Tibial artery (tissue), 4 donors: ENCODE results near the gene IL1RAPL2.

Experiments used
- DNase-seq, 2 donors: peaks; one replicate each; pipeline ENCODE4 v3.0.0-alpha.2; 2019
- H3K27ac ChIP-seq, 2 donors: fragments of 200-600 bp; sonication (generic) in 1 of 2; 1 replicate in 1 of 2; 2 replicates in 1 of 2; pipeline ENCODE4 v1.5.1; 2018 to 2019; ENCODE audit warnings: mild to moderate bottlenecking in 1 of 2
- H3K27me3 ChIP-seq, 2 donors: fragments of 200-600 bp; sonication (generic) in 1 of 2; one replicate each; pipeline versions ENCODE4 v1.5.1 to v1.6.0; 2016 to 2019
- H3K36me3 ChIP-seq, 3 donors: fragments of 200-600 bp; sonication (generic) in 2 of 3; one replicate each; pipeline ENCODE4 v1.5.1; 2016 to 2019; ENCODE audit warnings: mild to moderate bottlenecking in 2 of 3
- H3K4me1 ChIP-seq, 4 donors: fragments of 200-600 bp; sonication (generic) in 2 of 4; 1 replicate in 3 of 4; 2 replicates in 1 of 4; pipeline ENCODE4 v1.5.1; 2016 to 2019
- H3K4me3 ChIP-seq, 2 donors: fragments of 200-600 bp; sonication (generic) in 1 of 2; 1 replicate in 1 of 2; 2 replicates in 1 of 2; pipeline ENCODE4 v1.5.1; 2018 to 2019; ENCODE audit warnings: mild to moderate bottlenecking in 2 of 2
- H3K9me3 ChIP-seq, 3 donors: fragments of 200-600 bp; sonication (generic) in 1 of 3; one replicate each; pipeline ENCODE4 v1.5.1; 2016 to 2019
- CTCF ChIP-seq, 2 experiments: fragments of 200-600 bp in 1 of 2; fragments of 450-650 bp in 1 of 2; IDR thresholded peaks; one replicate each; pipeline ENCODE4 v1.5.1; 2017 to 2019; ENCODE audit warnings: antibody characterized with exemption in 2 of 2, mild to moderate bottlenecking in 1 of 2, moderate library complexity in 1 of 2
- intact Hi-C: fragments of 100-400 bp; cut with DNase I; formaldehyde crosslinking; loops from one replicate; pipeline ENCODE4 v1.15.0; 2023; ENCODE audit warnings: low total_unique reads

The IL1RAPL2 gene

GRCh38 chrX:105646592-105647372, 1080.8 kb downstream of the IL1RAPL2 start:
- no peaks in the 10 kb centered on the region for H3K9me3 ChIP-seq
- intact Hi-C loops, result no loop called here
- no peak overlapping the region for H3K27ac ChIP-seq
- no peak for DNase-seq
- no peak overlapping the region for H3K4me3 ChIP-seq
- no peaks in the 10 kb centered on the region for H3K27me3 ChIP-seq
- TF ChIP-seq CTCF (IDR thresholded peaks at IDR 0.05), result no peak
- H3K4me1 ChIP-seq, result no peaks in the 10 kb centered on the region
- no peaks in the 10 kb centered on the region for H3K36me3 ChIP-seq

DNA sequence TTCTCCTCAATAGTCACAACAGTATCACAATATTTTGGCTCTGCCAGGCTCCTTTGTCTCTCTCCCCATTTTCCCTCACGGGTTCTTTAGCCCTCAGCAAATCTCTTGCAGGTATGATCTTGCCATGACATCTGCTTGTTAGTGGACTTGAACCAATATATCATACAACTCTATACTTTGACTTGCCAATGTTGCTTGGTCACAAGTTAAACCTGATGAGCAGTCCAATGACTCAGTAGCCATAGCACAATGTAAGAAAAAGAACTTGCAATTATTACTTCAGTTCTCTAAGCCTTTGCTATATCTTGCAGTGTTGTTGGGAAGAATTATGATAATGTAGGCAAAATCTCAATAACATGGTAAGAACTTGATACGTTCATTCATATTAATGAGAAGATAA, 1081.8 kb downstream of the IL1RAPL2 start:
- H3K36me3 ChIP-seq, result no peaks in the 10 kb centered on the region
- no peak for DNase-seq
- no peaks in the 10 kb centered on the region for H3K27me3 ChIP-seq
- TF ChIP-seq CTCF (IDR thresholded peaks at IDR 0.05), result no peak
- no peak overlapping the region for H3K4me3 ChIP-seq
- H3K4me1 ChIP-seq, result no peaks in the 10 kb centered on the region
- no peaks in the 10 kb centered on the region for H3K9me3 ChIP-seq
- H3K27ac ChIP-seq, result no peak overlapping the region
- intact Hi-C loops, result no loop called here

GRCh38 chrX:105648732-105649131, 1082.7 kb downstream of the IL1RAPL2 start:
- Histone ChIP-seq H3K4me3 (no peak overlapping the region), H3K36me3 (no peaks in the 10 kb centered on the region), H3K27ac (no peak overlapping the region), H3K4me1 (no peaks in the 10 kb centered on the region), H3K9me3 (no peaks in the 10 kb centered on the region), H3K27me3 (no peaks in the 10 kb centered on the region)
- TF ChIP-seq CTCF (IDR thresholded peaks at IDR 0.05), result no peak
- DNase-seq, result no peak
- intact Hi-C loops, result no loop called here

GRCh38 chrX:105650577-105650976, 1084.6 kb downstream of the IL1RAPL2 start:
- Histone ChIP-seq H3K36me3 (no peaks in the 10 kb centered on the region), H3K9me3 (no peaks in the 10 kb centered on the region), H3K4me1 (no peaks in the 10 kb centered on the region), H3K4me3 (no peak overlapping the region), H3K27ac (no peak overlapping the region), H3K27me3 (no peaks in the 10 kb centered on the region)
- no peak for TF ChIP-seq CTCF (IDR thresholded peaks at IDR 0.05)
- intact Hi-C loops, result no loop called here
- DNase-seq, result no peak

DNA sequence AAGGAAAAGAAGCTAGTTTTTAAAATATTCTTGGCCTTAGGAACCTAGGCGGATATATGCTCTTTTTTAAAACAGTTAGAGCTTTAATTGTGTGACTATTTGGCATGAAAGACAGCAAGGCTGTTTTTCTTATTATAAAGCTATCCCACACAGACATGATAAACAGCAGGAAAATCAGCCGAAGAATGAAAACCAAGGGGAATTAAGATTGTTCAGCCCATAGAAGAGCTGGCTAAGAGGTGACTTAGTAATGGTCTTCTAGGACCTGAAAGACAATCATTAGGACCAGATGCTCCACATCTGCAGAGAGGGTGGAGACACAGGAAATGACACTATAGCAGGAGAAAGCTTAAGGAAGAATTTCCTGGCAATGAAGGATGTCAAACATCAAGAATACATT, 1085.0 kb downstream of the IL1RAPL2 start:
- H3K36me3 ChIP-seq, result no peaks in the 10 kb centered on the region
- H3K4me1 ChIP-seq, result no peaks in the 10 kb centered on the region
- no peaks in the 10 kb centered on the region for H3K27me3 ChIP-seq
- H3K9me3 ChIP-seq, result no peaks in the 10 kb centered on the region
- TF ChIP-seq CTCF (IDR thresholded peaks at IDR 0.05), result no peak
- H3K4me3 ChIP-seq, result no peak overlapping the region
- DNase-seq, result no peak
- no peak overlapping the region for H3K27ac ChIP-seq
- intact Hi-C loops, result no loop called here
